ENCODE results near the gene SSTR4.
A peak's percentile ranks its signal among the peaks of the same experiment; 100 is the strongest.

Gene SSTR4

GRCh38 chr20:23058240-23058639 is 23.1 kb downstream of the SSTR4 start:
- no peak for TF ChIP-seq CTCF (IDR thresholded peaks at IDR 0.05)

- no peak for TF ChIP-seq CTCF (IDR thresholded peaks at IDR 0.05)
These were observed 23.9 kb downstream of the SSTR4 start for GRCh38 chr20:23059001-23059400.

GRCh38 chr20:23059846-23060245 is 24.7 kb downstream of the SSTR4 start:
- TF ChIP-seq CTCF (IDR thresholded peaks at IDR 0.05), result no peak

- TF ChIP-seq CTCF (IDR thresholded peaks at IDR 0.05), result no peak
These were observed 25.5 kb downstream of the SSTR4 start for GRCh38 chr20:23060629-23061028.

- no peak for TF ChIP-seq CTCF (IDR thresholded peaks at IDR 0.05)
These were observed 26.1 kb downstream of the SSTR4 start for GRCh38 chr20:23061262-23061661.

- peak; percentile 52 for TF ChIP-seq CTCF (IDR thresholded peaks at IDR 0.05)
These were observed 26.8 kb downstream of the SSTR4 start for GRCh38 chr20:23061734-23062561.

- TF ChIP-seq CTCF (IDR thresholded peaks at IDR 0.05), result no peak
These were observed 27.5 kb downstream of the SSTR4 start for GRCh38 chr20:23062632-23063031.

Data from LNCAP (cell line).